ENCODE measurements around the gene SLC66A1.
A peak's percentile ranks its signal among the peaks of the same experiment; 100 is the strongest.

SLC66A1 gene

GRCh38 chr1:19377812-19378718, 65.9 kb downstream of the SLC66A1 start:
- DNase-seq (ENCODE audit: low read depth) = peak; percentile 67
- TF ChIP-seq CTCF (conservative IDR thresholded peaks at IDR 0.05; ENCODE audit: control insufficient read depth, insufficient read depth, low read depth, low read length) = no peak
- no peak overlapping the region for H3K4me3 ChIP-seq (ENCODE audit: control insufficient read depth, low read depth, low read length)

Data from fibroblast of mammary gland (primary cell).